Breast epithelium (tissue), 3 donors: ENCODE data around the gene ZFHX3.

Experiments used
- CTCF ChIP-seq, 3 donors: fragments of 450-650 bp; IDR thresholded peaks; one replicate each; pipeline ENCODE4 v1.5.1; 2016 to 2017; ENCODE audit warnings: antibody characterized with exemption in 3 of 3, mild to moderate bottlenecking in 3 of 3, moderate library complexity in 3 of 3
- POLR2A ChIP-seq: fragments of 450-650 bp; IDR thresholded peaks from one replicate; pipeline ENCODE4 v1.6.1; 2016; ENCODE audit warnings: antibody characterized with exemption, mild to moderate bottlenecking, moderate library complexity

DNA sequence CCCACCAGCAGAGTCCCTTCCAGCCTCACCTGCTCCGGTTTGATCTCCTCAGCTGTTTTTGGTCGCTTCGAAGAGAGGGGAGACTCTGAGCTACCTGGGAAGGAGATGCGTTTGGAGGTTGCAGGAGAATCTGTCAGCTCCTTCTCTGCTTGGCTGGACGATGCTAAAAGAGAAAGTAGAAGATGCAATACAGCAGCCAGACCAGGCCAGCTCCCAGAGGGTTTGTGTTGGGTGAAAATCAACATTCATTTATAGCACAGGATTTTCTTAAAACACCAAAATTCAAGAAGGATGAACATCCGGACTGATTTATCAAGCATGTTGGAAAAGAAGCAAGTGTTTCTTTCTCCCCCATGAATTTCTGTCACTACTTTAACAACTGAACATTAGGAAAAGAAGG lies 236.1 kb downstream of the ZFHX3 start:
- no peak for TF ChIP-seq CTCF (IDR thresholded peaks at IDR 0.05)
- TF ChIP-seq POLR2A = no peak
